Neuronal stem cell (in vitro differentiated cells): Measurements from ENCODE around the gene CD320.
A peak's percentile ranks its signal among the peaks of the same experiment; 100 is the strongest.
"Not testable (repeated sequence)": the region's sequence is repeated elsewhere in the genome, so short reads cannot be mapped to it uniquely, and the experiment has no call there.

ENCODE experiments used
- DNase-seq: peaks from one replicate; pipeline ENCODE4 v3.0.0-alpha.2; 2013; ENCODE audit warnings: low spot score
- H2AFZ ChIP-seq: one replicate; pipeline ENCODE4 v1.6.1; 2013; ENCODE audit warnings: mild to moderate bottlenecking, low read length, inconsistent platforms
- H2AK5ac ChIP-seq: 2 replicates; pipeline ENCODE4 v1.6.1; 2013; ENCODE audit warnings: low read depth, mild to moderate bottlenecking, inconsistent platforms, low read length, moderate library complexity, mixed read lengths
- H2BK120ac ChIP-seq: 2 replicates; pipeline ENCODE4 v1.6.1; 2013; ENCODE audit warnings: low read depth, mild to moderate bottlenecking, inconsistent platforms, low read length, moderate library complexity, mixed read lengths
- H2BK12ac ChIP-seq: one replicate; pipeline ENCODE4 v1.6.1; 2013; ENCODE audit warnings: low read length, inconsistent platforms
- H2BK15ac ChIP-seq: 2 replicates; pipeline ENCODE4 v1.6.1; 2013; ENCODE audit warnings: mild to moderate bottlenecking, low read length, inconsistent platforms, mixed read lengths
- H2BK5ac ChIP-seq: one replicate; pipeline ENCODE4 v1.6.1; 2013; ENCODE audit warnings: inconsistent platforms, mild to moderate bottlenecking, low read length, moderate library complexity
- H3K14ac ChIP-seq: one replicate; pipeline ENCODE4 v1.6.1; 2013; ENCODE audit warnings: low read length, inconsistent platforms
- H3K18ac ChIP-seq: 2 replicates; pipeline ENCODE4 v1.6.1; 2013; ENCODE audit warnings: low read length, inconsistent platforms
- H3K23ac ChIP-seq: 2 replicates; pipeline ENCODE4 v1.6.1; 2013; ENCODE audit warnings: low read depth, mild to moderate bottlenecking, mixed read lengths, low read length, inconsistent platforms; ENCODE audit not compliant: poor library complexity
- H3K27ac ChIP-seq: replicated peaks from 3 replicates; pipeline ENCODE4 v1.5.1; 2013; ENCODE audit warnings: low read length, inconsistent platforms
- H3K27me3 ChIP-seq, 3 experiments: 2 replicates each; pipeline ENCODE4 v1.6.1; 2013; ENCODE audit warnings: low read length in 3 of 3, mild to moderate bottlenecking in 2 of 3, inconsistent platforms in 1 of 3, low read depth in 1 of 3, mixed read lengths in 1 of 3, moderate library complexity in 1 of 3; ENCODE audit not compliant: control insufficient read depth in 3 of 3, insufficient read depth in 3 of 3
- H3K36me3 ChIP-seq, 2 donors: replicated peaks in 1 of 2; 2 replicates each; pipeline ENCODE4 v1.6.1; 2013; ENCODE audit warnings: low read length in 2 of 2; ENCODE audit not compliant: control insufficient read depth in 2 of 2, insufficient read depth in 2 of 2
- H3K4ac ChIP-seq: 2 replicates; pipeline ENCODE4 v1.6.1; 2013; ENCODE audit warnings: inconsistent platforms, mild to moderate bottlenecking, low read length, moderate library complexity
- H3K4me1 ChIP-seq, 2 donors: 1 replicate in 1 of 2; 2 replicates in 1 of 2; pipeline ENCODE4 v1.6.1; 2013; ENCODE audit warnings: low read length in 2 of 2, low read depth in 1 of 2; ENCODE audit not compliant: control insufficient read depth in 2 of 2, insufficient read depth in 1 of 2
- H3K4me2 ChIP-seq: one replicate; pipeline ENCODE4 v1.6.1; 2013; ENCODE audit warnings: mild to moderate bottlenecking, low read length, inconsistent platforms; ENCODE audit not compliant: insufficient read depth, poor library complexity, severe bottlenecking
- H3K4me3 ChIP-seq, 2 donors: 2 replicates each; pipeline ENCODE4 v1.5.1; 2013; ENCODE audit warnings: low read length in 2 of 2, mild to moderate bottlenecking in 2 of 2, inconsistent platforms in 1 of 2, moderate library complexity in 1 of 2
- H3K79me1 ChIP-seq: one replicate; pipeline ENCODE4 v1.6.1; 2013; ENCODE audit warnings: low read depth, mild to moderate bottlenecking, inconsistent platforms, low read length, moderate library complexity
- H3K9ac ChIP-seq: one replicate; pipeline ENCODE4 v1.6.1; 2013; ENCODE audit warnings: mild to moderate bottlenecking, low read depth, low read length, inconsistent platforms; ENCODE audit not compliant: poor library complexity
- H3K9me3 ChIP-seq, 2 donors: replicated peaks in 1 of 2; 2 replicates each; pipeline versions ENCODE3 to v1.6.1; 2013; ENCODE audit warnings: low read length in 2 of 2, mild to moderate bottlenecking in 2 of 2, inconsistent platforms in 1 of 2, low read depth in 1 of 2, mixed read lengths in 1 of 2, moderate library complexity in 1 of 2; ENCODE audit not compliant: control insufficient read depth in 2 of 2, insufficient read depth in 1 of 2
- H4K8ac ChIP-seq: one replicate; pipeline ENCODE4 v1.6.1; 2013; ENCODE audit warnings: low read depth, mild to moderate bottlenecking, inconsistent platforms, low read length, moderate library complexity
- H4K91ac ChIP-seq: one replicate; pipeline ENCODE4 v1.6.1; 2013; ENCODE audit warnings: low read length, low read depth, mild to moderate bottlenecking, inconsistent platforms; ENCODE audit not compliant: poor library complexity
- WGBS, 2 donors: extraction: QIAGEN DNeasy Blood & Tissue Kit; methylation state at CpG; one replicate each; pipeline ENCODE4 v1.1.7; 2013; ENCODE audit warnings: missing lambda C conversion rate in 2 of 2, mixed read lengths in 1 of 2; ENCODE audit not compliant: insufficient read length in 2 of 2, insufficient replicate concordance in 1 of 2; ENCODE audit errors: extremely low coverage in 2 of 2; 5-methylcytosine and 5-hydroxymethylcytosine counted together

The CD320 gene

DNA sequence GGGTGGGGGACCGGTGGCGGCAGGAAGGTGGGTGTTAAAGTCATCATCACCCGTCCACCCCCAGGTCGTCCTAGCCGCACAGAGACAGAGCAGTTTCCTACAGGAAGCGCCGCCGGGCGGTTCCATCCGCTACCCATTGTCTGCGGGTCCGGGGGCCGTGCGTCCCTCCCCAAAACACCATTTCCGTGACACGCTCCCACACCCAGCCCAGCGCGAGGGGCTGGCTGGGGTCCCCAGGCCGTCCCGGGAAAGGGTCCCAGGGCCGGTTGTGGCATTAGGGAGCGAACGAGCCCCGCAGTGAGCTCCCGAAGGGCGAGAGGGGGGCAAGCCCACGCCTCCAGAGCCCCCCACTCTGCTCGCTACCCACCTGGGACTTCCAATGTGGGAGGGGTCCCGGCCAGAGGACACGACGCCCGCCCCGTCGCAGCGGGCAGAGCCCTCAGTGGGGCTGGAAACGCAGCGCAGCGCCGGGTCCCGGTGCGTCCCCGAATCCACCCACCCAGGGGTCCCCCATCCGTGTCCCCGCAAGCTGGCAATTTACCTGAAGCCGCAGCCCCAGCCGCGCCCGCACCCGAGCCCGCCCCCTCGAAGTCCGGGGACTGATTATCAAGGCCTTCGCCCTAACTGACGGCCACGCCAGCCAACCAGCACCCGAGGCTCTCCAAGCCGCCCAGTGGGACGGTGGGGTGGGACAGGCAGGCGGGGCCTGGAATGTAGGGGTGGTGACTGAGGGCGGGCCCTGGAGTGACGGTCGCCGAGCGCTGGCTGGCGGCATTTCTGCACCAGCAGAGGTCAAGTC, 34.7 kb upstream of the CD320 start, which contains the start of gene KANK3:
Gene KANK3, minus strand, starts transcription at position 579 of the 799 bp plus-strand sequence. CDS start 5,434 bp downstream, outside the sequence.
- peaks cover 5 to 45% (median 29%) of the 10 kb centered on the region in 3 experiments for H3K27me3 ChIP-seq
- no CpG with 5 or more reads among the region's 65 CpGs for WGBS, 2 donors
- peak within 1 kb of the TSS; percentile 82 for H3K14ac ChIP-seq
- no peak within 1 kb of the TSS for H2BK5ac ChIP-seq
- H3K23ac ChIP-seq, result peak within 1 kb of the TSS; percentile 73
- no peak within 1 kb of the TSS for H3K27ac ChIP-seq
- peak within 1 kb of the TSS; percentile 66 for H3K4ac ChIP-seq
- peak within 1 kb of the TSS; percentile 89 for H3K18ac ChIP-seq
- peak within 1 kb of the TSS; percentile 26 to 72 for H3K4me3 ChIP-seq
- H2BK12ac ChIP-seq, result peak within 1 kb of the TSS; percentile 73
- H3K9me3 ChIP-seq, result no peaks in the 10 kb centered on the region
- H2AFZ ChIP-seq, result peak within 1 kb of the TSS; percentile 86
- H2BK15ac ChIP-seq, result no peak within 1 kb of the TSS
- H2AK5ac ChIP-seq, result peak within 1 kb of the TSS; percentile 63
- no peak within 1 kb of the TSS for H4K91ac ChIP-seq
- H3K79me1 ChIP-seq, result no peaks in the 10 kb centered on the region
- peak within 1 kb of the TSS; percentile 27 for H3K9ac ChIP-seq
- no peaks in the 10 kb centered on the region for H3K36me3 ChIP-seq
- H3K4me1 ChIP-seq, result peaks cover 4 to 6% of the 10 kb centered on the region in 2 donors
- H3K4me2 ChIP-seq, result peak within 1 kb of the TSS; percentile 66
- H2BK120ac ChIP-seq, result no peak within 1 kb of the TSS
- no peak within 1 kb of the TSS for H4K8ac ChIP-seq
- peak; percentile 86 for DNase-seq

DNA sequence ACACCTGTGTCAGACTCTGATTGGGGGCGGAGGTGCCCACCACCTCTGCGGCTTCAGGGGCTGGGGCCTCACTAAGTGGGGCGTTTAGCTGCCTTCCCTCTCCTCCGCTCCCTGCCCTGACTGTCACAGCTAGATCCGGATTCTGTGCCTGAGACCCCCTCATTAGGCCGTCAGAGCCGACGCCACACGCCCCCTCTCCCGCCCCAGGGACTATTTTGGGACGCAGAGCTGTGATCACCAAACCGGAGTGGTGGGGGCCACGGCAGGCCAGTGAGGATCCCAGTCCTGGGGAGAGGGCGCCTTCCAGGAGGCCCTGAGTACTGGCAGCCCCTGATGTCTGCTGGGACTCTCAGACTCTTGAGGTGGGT, 34.1 kb upstream of the CD320 start:
- no peak overlapping the region for H3K4me2 ChIP-seq
- no peak overlapping the region for H2AK5ac ChIP-seq
- WGBS, 2 donors, result no CpG with 5 or more reads among the region's 14 CpGs
- no peaks in the 10 kb centered on the region for H3K36me3 ChIP-seq
- H3K18ac ChIP-seq, result no peak overlapping the region
- H3K4me1 ChIP-seq, result peaks cover 4 to 6% of the 10 kb centered on the region in 2 donors
- no peak overlapping the region for H2BK5ac ChIP-seq
- H4K8ac ChIP-seq, result no peak overlapping the region
- peak overlapping the region; percentile 35 for H2AFZ ChIP-seq
- H2BK15ac ChIP-seq, result no peak overlapping the region
- H4K91ac ChIP-seq, result no peak overlapping the region
- H3K27me3 ChIP-seq, result peaks cover 5 to 49% (median 31%) of the 10 kb centered on the region in 3 experiments
- no peak overlapping the region for H3K27ac ChIP-seq
- H3K9me3 ChIP-seq, result no peaks in the 10 kb centered on the region
- no peak overlapping the region for H3K14ac ChIP-seq
- DNase-seq, result no peak
- no peak overlapping the region for H2BK12ac ChIP-seq
- H3K9ac ChIP-seq, result peak overlapping the region; percentile 27
- H3K79me1 ChIP-seq, result no peaks in the 10 kb centered on the region
- no peak overlapping the region for H2BK120ac ChIP-seq
- H3K4ac ChIP-seq, result no peak overlapping the region
- no peak overlapping the region for H3K4me3 ChIP-seq
- H3K23ac ChIP-seq, result peak overlapping the region; percentile 60

DNA sequence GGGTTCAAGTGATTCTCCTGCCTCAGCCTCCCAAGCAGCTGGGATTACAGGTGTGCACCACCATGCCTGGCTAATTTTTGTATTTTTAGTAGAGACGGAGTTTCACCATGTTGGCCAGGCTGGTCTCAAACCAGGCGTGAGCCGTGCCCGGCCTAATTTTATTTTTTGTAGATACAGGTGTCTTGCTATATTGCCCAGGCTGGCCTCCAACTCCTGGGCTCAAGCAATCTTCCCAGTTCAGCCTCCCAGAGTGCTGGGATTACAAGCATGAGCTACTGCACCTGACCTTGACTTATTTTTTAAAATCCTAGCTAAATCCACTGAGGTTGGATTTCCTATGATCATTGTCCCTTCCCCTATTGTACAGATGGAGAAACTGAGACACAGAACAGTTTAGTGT, 33.3 kb upstream of the CD320 start:
- not testable (repeated sequence) for H3K79me1 ChIP-seq, H2BK5ac ChIP-seq, H4K91ac ChIP-seq, H3K4me1 ChIP-seq, H3K23ac ChIP-seq, DNase-seq, H3K4me3 ChIP-seq, H2BK15ac ChIP-seq, H3K18ac ChIP-seq, H3K9ac ChIP-seq, H3K4me2 ChIP-seq, H3K14ac ChIP-seq, H2AK5ac ChIP-seq, H3K27ac ChIP-seq, H3K9me3 ChIP-seq, H2BK120ac ChIP-seq, H3K36me3 ChIP-seq, H3K4ac ChIP-seq, H4K8ac ChIP-seq, H2AFZ ChIP-seq, H2BK12ac ChIP-seq
- no CpG with 5 or more reads among the region's 4 CpGs for WGBS, 2 donors
- H3K27me3 ChIP-seq, result peaks cover 5 to 54% (median 34%) of the 10 kb centered on the region in 3 experiments

DNA sequence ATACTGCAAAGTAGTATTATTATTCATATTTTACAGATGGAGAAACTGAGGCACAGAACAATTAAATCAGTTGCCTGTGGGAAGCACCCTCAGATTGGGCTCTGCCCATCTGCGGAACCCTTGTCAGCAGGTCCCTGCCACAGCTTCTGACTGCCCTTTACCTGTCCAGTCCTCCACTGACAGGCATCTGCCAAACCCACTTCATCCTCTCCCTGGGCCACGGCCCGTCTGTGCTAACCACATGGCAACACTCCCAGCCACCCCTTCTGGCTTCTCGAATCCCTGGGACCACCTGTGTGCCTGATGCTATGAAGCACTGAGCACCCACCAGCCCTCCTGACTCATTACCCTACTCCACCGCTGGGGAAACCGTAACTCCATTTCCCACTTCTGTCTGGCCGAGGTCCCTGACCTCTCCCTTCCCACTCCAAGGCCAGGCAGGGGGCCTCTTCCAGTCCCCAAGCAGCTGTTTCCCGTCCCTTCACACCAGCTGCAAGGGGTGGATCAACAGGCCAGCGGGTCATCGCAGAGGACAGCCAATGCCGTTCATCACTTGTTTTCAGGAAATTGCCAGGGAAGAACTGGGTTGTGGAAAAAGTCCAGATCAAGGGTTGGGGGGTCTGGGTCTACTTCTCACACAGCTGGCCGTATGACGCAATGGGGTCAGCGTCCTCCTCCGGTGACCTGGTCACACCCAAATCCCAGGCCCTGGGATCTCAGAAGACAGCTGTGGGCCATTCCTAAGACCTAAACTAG, 32.4 kb upstream of the CD320 start:
- no CpG with 5 or more reads among the region's 15 CpGs for WGBS, 2 donors
- Histone ChIP-seq H3K14ac (no peak overlapping the region), H3K27me3 (peaks cover 6 to 63% (median 42%) of the 10 kb centered on the region in 3 experiments), H2BK5ac (no peak overlapping the region), H3K4ac (no peak overlapping the region), H3K9ac (peak overlapping the region; percentile 16), H3K79me1 (no peaks in the 10 kb centered on the region), H2AK5ac (no peak overlapping the region), H4K8ac (no peak overlapping the region), H3K4me2 (no peak overlapping the region), H3K4me3 (no peak overlapping the region), H2AFZ (peak overlapping the region; percentile 64), H3K4me1 (peaks cover 4 to 6% of the 10 kb centered on the region in 2 donors), H2BK15ac (no peak overlapping the region), H2BK120ac (no peak overlapping the region), H3K9me3 (no peaks in the 10 kb centered on the region), H4K91ac (no peak overlapping the region), H2BK12ac (peak overlapping the region; percentile 78), H3K23ac (no peak overlapping the region), H3K27ac (no peak overlapping the region), H3K36me3 (no peaks in the 10 kb centered on the region), H3K18ac (peak overlapping the region; percentile 44)
- no peak for DNase-seq
